AG04450 (cell line): ENCODE data around the gene ORM2. TPM values are rescaled to one million over a fixed set of nuclear protein-coding genes. Genes with fewer than 3 reads are reported as not detected.
"Not testable (repeated sequence)": the region's sequence is repeated elsewhere in the genome, so short reads cannot be mapped to it uniquely, and the experiment has no call there.

Experiments
- CTCF ChIA-PET: fragments of 300-600, 350-600 bp; formaldehyde crosslinking; extraction: SDS; loops from one replicate; lab custom pipeline; 2022; ENCODE audit warnings: antibody characterized with exemption, inconsistent platforms; lab: Charles Lee
- POLR2A ChIA-PET: fragments of 350-600 bp; formaldehyde crosslinking; extraction: SDS; loops from one replicate; lab custom pipeline; 2021; ENCODE audit warnings: antibody characterized with exemption, inconsistent platforms; lab: Yijun Ruan, JAX
- DNase-seq: peaks from one replicate; pipeline ENCODE4 v3.0.0-alpha.2; 2011; ENCODE audit warnings: low read depth, low spot score
- H3K27ac ChIP-seq: one replicate; pipeline ENCODE4 v1.5.1; 2012; ENCODE audit warnings: low read depth, low read length, control low read depth
- H3K27me3 ChIP-seq: one replicate; pipeline ENCODE4 v1.6.0; 2012; ENCODE audit warnings: low read length; ENCODE audit not compliant: control insufficient read depth, insufficient read depth
- H3K4me3 ChIP-seq: 2 replicates; pipeline ENCODE4 v1.5.1; 2011; ENCODE audit warnings: mild to moderate bottlenecking, low read depth, low read length, control low read depth
- H3K9me3 ChIP-seq: 2 replicates; pipeline ENCODE4 v1.5.1; 2012; ENCODE audit warnings: low read length; ENCODE audit not compliant: control insufficient read depth, insufficient read depth
- CTCF ChIP-seq: IDR thresholded peaks from 2 replicates; pipeline ENCODE4 v1.5.1; 2011; ENCODE audit warnings: low read depth, low read length, control low read depth, inconsistent platforms
- polyA plus RNA-seq: library from polyadenylated mRNA; depleted of rRNA; stranded (reverse); fragments of >200 nt; gene quantifications from 2 replicates; pipeline ENCODE4 v1.2.3, GENCODE V29; 2011

Gene ORM2
- polyA plus RNA-seq, 1 experiment: not detected

DNA sequence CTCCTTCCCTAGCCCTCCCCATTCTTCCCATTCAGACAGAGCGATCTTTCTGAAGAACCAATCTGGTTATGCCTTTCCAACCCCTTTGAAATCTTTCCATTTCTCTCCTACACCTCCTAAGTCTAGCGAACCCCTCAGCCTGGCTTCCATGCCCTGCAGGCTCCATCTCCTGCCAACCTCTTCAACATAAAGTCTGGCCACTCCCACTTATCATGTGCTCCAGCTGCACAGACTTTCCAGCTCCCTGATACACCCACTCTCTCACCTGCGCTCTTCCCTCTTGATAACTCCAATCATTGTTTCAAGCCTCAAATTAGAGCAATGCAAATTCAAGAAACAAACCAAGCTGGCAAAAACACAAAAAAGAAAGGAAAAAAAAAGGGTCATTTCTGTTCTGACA, 10.5 kb upstream of the ORM2 start:
- Histone ChIP-seq H3K9me3 (peaks cover 7% of the 10 kb centered on the region), H3K27ac (no peak overlapping the region), H3K4me3 (no peak overlapping the region), H3K27me3 (no peaks in the 10 kb centered on the region)
- CTCF ChIA-PET: interaction anchor here (0.6 to 2.8 kb wide), 4 partner anchors 20 to 236 kb away, joined by 7 to 13 read pairs (median 10); no protein-coding TSS in a partner anchor
- no peak for TF ChIP-seq CTCF
- DNase-seq: no peak
- POLR2A ChIA-PET: no interaction called here

GRCh38 chr9:114320710-114321109, 9.0 kb upstream of the ORM2 start:
- CTCF ChIA-PET: interaction anchor here (0.9 to 2.8 kb wide), 4 partner anchors 18 to 238 kb away, joined by 3 to 13 read pairs (median 10); no protein-coding TSS in a partner anchor
- not testable (repeated sequence) for H3K27ac ChIP-seq, H3K27me3 ChIP-seq, H3K4me3 ChIP-seq, DNase-seq, H3K9me3 ChIP-seq
- POLR2A ChIA-PET: interaction anchor here (0.7 kb wide), 1 partner anchor 28 kb away, joined by 4 read pairs; no protein-coding TSS in a partner anchor

DNA sequence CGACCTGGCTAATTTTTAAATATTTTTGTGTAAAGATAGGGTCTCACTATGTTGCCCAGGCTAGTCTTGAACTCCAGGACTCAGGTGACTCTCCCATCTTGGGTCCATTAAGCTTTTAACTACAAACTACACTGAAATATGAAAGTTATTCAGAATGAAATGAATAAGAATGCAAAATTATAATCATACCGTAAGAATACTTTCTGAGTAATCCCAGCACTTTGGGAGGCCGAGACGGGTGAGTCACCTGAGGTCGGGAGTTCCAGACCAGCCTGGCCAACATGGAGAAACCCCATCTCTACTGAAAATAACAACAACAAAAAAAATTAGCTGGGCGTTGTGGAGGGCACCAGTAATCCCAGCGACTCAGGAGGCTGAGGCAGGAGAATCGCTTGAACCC, 7.9 kb upstream of the ORM2 start:
- no peak for TF ChIP-seq CTCF
- no peak overlapping the region for H3K4me3 ChIP-seq
- H3K27me3 ChIP-seq: no peaks in the 10 kb centered on the region
- ChIA-PET POLR2A (no interaction called here), CTCF (interaction anchor here (0.7 to 2.8 kb wide), 4 partner anchors 17 to 270 kb away, joined by 3 to 13 read pairs (median 4); no protein-coding TSS in a partner anchor)
- no peak for DNase-seq
- H3K9me3 ChIP-seq: no peaks in the 10 kb centered on the region
- H3K27ac ChIP-seq: peak overlapping the region; percentile 31

GRCh38 chr9:114322160-114322818, 7.4 kb upstream of the ORM2 start:
- not testable (repeated sequence) for H3K4me3 ChIP-seq, H3K9me3 ChIP-seq, DNase-seq, H3K27me3 ChIP-seq
- ChIA-PET POLR2A (interaction anchor here (0.7 kb wide), 1 partner anchor 44 kb away, joined by 3 read pairs; no protein-coding TSS in a partner anchor), CTCF (interaction anchor here (0.7 to 2.8 kb wide), 3 partner anchors 17 to 270 kb away, joined by 3 to 13 read pairs (median 4); no protein-coding TSS in a partner anchor)
- H3K27ac ChIP-seq: peak overlapping the region; percentile 31

DNA sequence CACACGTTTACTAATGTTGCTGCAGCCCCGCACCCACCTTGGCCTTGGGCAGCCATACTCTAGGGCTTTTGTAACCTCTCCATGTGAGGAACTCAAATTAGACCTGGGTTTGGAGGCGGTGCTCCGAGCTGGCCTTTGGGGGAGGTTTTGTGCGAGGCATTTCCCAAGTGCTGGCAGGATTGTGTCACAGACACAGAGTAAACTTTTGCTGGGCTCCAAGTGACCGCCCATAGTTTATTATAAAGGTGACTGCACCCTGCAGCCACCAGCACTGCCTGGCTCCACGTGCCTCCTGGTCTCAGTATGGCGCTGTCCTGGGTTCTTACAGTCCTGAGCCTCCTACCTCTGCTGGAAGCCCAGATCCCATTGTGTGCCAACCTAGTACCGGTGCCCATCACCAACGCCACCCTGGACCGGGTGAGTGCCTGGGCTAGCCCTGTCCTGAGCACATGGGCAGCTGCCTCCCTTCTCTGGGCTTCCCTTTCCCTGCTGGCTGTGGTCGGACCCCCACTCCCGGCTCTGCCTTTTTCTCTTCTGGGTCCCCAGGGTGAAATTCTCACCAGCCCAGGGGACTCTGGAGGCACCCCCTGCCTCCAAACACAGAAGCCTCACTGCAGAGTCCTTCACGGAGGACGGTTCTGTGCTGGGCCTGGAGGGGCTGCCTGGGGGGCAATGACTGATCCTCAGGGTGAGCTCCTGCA, 6.7 kb upstream of the ORM2 start, which contains the start of gene ORM1:
TSS of gene ORM1 (plus strand) at position 268 of the 701 bp plus-strand sequence. CDS start at position 304, 36 bp downstream.
- peak within 1 kb of the TSS; percentile 31 for H3K27ac ChIP-seq
- H3K4me3 ChIP-seq, CTCF ChIA-PET, DNase-seq, H3K9me3 ChIP-seq, H3K27me3 ChIP-seq: not testable (repeated sequence)
- POLR2A ChIA-PET: interaction anchor here (0.7 kb wide), 1 partner anchor 43 kb away, joined by 3 read pairs; no protein-coding TSS in a partner anchor

- H3K4me3 ChIP-seq, POLR2A ChIA-PET, DNase-seq, CTCF ChIA-PET, H3K27ac ChIP-seq, H3K9me3 ChIP-seq, H3K27me3 ChIP-seq: not testable (repeated sequence)
These were observed 5.8 kb upstream of the ORM2 start for GRCh38 chr9:114323849-114324248.
